ENCODE measurements around the gene DNAJB7. TPM values are rescaled to one million over a fixed set of nuclear protein-coding genes. Genes with fewer than 3 reads are reported as not detected.

Gene DNAJB7
- total and polyA plus RNA-seq, 10 of the 15 experiments (the other 5 are each of a cell fraction or from before 2014, with no cell fraction given), result 0.03 to 0.70 (median 0.29) TPM; not detected in 6

DNA sequence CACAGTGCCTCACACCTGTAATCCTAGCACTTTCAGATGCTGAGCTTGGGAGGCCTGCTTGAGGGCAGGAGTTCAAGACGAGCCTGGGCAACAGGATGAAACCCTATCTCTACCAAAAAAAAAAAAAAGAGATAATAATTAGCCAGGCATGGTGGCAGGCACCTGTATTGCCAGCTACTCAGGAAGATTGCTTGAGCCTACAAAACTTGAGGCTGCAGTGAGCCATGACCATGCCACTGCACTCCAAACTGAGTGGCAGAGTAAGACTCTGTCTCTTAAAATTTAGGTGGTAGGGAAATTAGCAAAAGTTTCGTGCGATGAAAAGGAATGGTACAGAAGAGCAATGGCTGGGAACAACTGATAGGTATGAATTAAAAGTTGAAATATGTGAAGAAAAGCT lies 23.4 kb downstream of the DNAJB7 start:
- H3K79me2 ChIP-seq (ENCODE audit: control insufficient read depth, insufficient read depth, low read length), result no peaks in the 10 kb centered on the region; the same call in 1 of the 2 replicates

More for the DNA sequence above, 23.4 kb downstream of the DNAJB7 start:
- H3K27me3 ChIP-seq (replicated peaks in 1 of 2; ENCODE audit: control insufficient read depth in 2 of 2, insufficient read depth in 2 of 2, low read length in 1 of 2), result no peaks in the 10 kb centered on the region
- H3K4me1 ChIP-seq (ENCODE audit: control insufficient read depth, insufficient read depth, low read length), result no peaks in the 10 kb centered on the region
- WGBS (ENCODE audit: insufficient coverage, insufficient replicate concordance, low lambda C conversion rate, missing lambda C conversion rate), result 97% methylated on average over 2 of the region's 3 CpGs
- SMC1A ChIA-PET (ENCODE audit: uncharacterized antibody, unreplicated experiment), result interaction anchor here (0.8 to 1.6 kb wide), 3 partner anchors 11 to 19 kb away, joined by 4 to 5 read pairs (median 5); no protein-coding TSS in a partner anchor
- H4K20me1 ChIP-seq (ENCODE audit: control insufficient read depth, insufficient read depth), result no peaks in the 10 kb centered on the region
- H3K9me3 ChIP-seq (replicated peaks; ENCODE audit: control insufficient read depth, insufficient read depth, low read length), result no peaks in the 10 kb centered on the region
- TF ChIP-seq SMARCA5 (IDR thresholded peaks at IDR 0.05) (no peak), USF1 (IDR thresholded peaks at IDR 0.05; ENCODE audit: borderline replicate concordance, extremely low read length, insufficient read depth, low read depth, low read length) (no peak), CHD2 (IDR thresholded peaks at IDR 0.05; ENCODE audit: borderline replicate concordance, low read depth, low read length) (no peak), ZBTB4 (CRISPR knock-in tag; IDR thresholded peaks at IDR 0.05) (no peak), ATF7 (IDR thresholded peaks at IDR 0.05; ENCODE audit: low read depth) (no peak), CREB1 (IDR thresholded peaks at IDR 0.05; ENCODE audit: low read depth) (no peak), WRNIP1 (IDR thresholded peaks at IDR 0.05; ENCODE audit: borderline replicate concordance, low read depth, low read length) (no peak), SMC3 (IDR thresholded peaks at IDR 0.05; ENCODE audit: borderline replicate concordance, low read length) (no peak)
- TF ChIP-seq, protein P1, sequence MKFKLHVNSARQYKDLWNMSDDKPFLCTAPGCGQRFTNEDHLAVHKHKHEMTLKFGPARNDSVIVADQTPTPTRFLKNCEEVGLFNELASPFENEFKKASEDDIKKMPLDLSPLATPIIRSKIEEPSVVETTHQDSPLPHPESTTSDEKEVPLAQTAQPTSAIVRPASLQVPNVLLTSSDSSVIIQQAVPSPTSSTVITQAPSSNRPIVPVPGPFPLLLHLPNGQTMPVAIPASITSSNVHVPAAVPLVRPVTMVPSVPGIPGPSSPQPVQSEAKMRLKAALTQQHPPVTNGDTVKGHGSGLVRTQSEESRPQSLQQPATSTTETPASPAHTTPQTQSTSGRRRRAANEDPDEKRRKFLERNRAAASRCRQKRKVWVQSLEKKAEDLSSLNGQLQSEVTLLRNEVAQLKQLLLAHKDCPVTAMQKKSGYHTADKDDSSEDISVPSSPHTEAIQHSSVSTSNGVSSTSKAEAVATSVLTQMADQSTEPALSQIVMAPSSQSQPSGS (IDR thresholded peaks at IDR 0.05; ENCODE audit: low read length), result no peak
- POLR2A ChIA-PET, result interaction anchor here (0.6 to 0.7 kb wide), 2 partner anchors 54 to 813 kb away, joined by 3 read pairs; no protein-coding TSS in a partner anchor
- H3K4me2 ChIP-seq (ENCODE audit: control insufficient read depth, insufficient read depth), result no peak overlapping the region
- no TSS peak for BruUV-seq (replicated peaks)
- intact Hi-C loops (cut with micrococcal nuclease; ENCODE audit: unreplicated experiment) (no loop called here), in situ Hi-C loops (cut with MboI) (no loop called here)
- peaks cover 2 to 31% of the 10 kb centered on the region in 2 experiments for H3K36me3 ChIP-seq (ENCODE audit: control insufficient read depth in 2 of 2, insufficient read depth in 2 of 2, low read length in 1 of 2)
- ATAC-seq (no peak), DNase-seq (ENCODE audit: low read depth, low spot score) (no peak), FAIRE-seq (no peak)
- no peak overlapping the region for H2AFZ ChIP-seq (ENCODE audit: control insufficient read depth, low read depth, low read length)
- H3K27ac ChIP-seq (ENCODE audit: control insufficient read depth, insufficient read depth), result no peak overlapping the region
- RAD21 ChIA-PET (ENCODE audit: unreplicated experiment), result no interaction called here
- H3K4me3 ChIP-seq, result no peak overlapping the region; the same call in 1 of the 2 replicates
- no peak overlapping the region for H3K9ac ChIP-seq (ENCODE audit: control insufficient read depth, insufficient read depth, low read length)
- CTCF ChIA-PET, result interaction anchor here (0.7 to 1.4 kb wide), 2 partner anchors 40 to 61 kb away, joined by 3 read pairs; no protein-coding TSS in a partner anchor
